Ectodermal cell (in vitro differentiated cells): ENCODE data around the gene RPP38. TPM values are rescaled to one million over a fixed set of nuclear protein-coding genes. Genes with fewer than 3 reads are reported as not detected.

Source experiments
- H3K27ac ChIP-seq: 2 replicates; pipeline ENCODE4 v1.7.0; 2013; ENCODE audit warnings: mild to moderate bottlenecking, low read depth, low read length; ENCODE audit not compliant: insufficient read depth, poor library complexity, severe bottlenecking
- H3K27me3 ChIP-seq: 2 replicates; pipeline ENCODE4 v1.7.0; 2013; ENCODE audit warnings: mild to moderate bottlenecking, low read length; ENCODE audit not compliant: insufficient read depth, control insufficient read depth, poor library complexity, severe bottlenecking
- H3K36me3 ChIP-seq: one replicate; pipeline ENCODE4 v1.7.0; 2013; ENCODE audit warnings: low read length; ENCODE audit not compliant: control insufficient read depth, insufficient read depth
- H3K4me1 ChIP-seq: one replicate; pipeline ENCODE4 v1.7.0; 2013; ENCODE audit warnings: low read length; ENCODE audit not compliant: control insufficient read depth, insufficient read depth
- H3K4me3 ChIP-seq: 2 replicates; pipeline ENCODE4 v1.7.0; 2013; ENCODE audit warnings: low read depth, low read length, control low read depth; ENCODE audit not compliant: insufficient read depth
- H3K9me3 ChIP-seq: 2 replicates; pipeline ENCODE4 v1.7.0; 2013; ENCODE audit warnings: mild to moderate bottlenecking, low read length, moderate library complexity; ENCODE audit not compliant: control insufficient read depth
- WGBS, 2 experiments: methylation state at CpG; one replicate each; pipeline ENCODE4 v1.1.7; 2013; ENCODE audit warnings: missing lambda C conversion rate in 2 of 2; 5-methylcytosine and 5-hydroxymethylcytosine counted together
- polyA plus RNA-seq, 4 experiments: library from polyadenylated mRNA; stranded (reverse); fragments of 50-300 nt; gene quantifications; one replicate each; pipeline ENCODE4 v1.2.3, GENCODE V29; 2013

Gene RPP38, protein sequence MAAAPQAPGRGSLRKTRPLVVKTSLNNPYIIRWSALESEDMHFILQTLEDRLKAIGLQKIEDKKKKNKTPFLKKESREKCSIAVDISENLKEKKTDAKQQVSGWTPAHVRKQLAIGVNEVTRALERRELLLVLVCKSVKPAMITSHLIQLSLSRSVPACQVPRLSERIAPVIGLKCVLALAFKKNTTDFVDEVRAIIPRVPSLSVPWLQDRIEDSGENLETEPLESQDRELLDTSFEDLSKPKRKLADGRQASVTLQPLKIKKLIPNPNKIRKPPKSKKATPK
- polyA plus RNA-seq (2013, experiment 1 of 4), result 24.8 TPM
- 24.6 TPM for polyA plus RNA-seq (2013, experiment 2 of 4)
- polyA plus RNA-seq (2013, experiment 3 of 4), result 25.0 TPM
- 26.3 TPM for polyA plus RNA-seq (2013, experiment 4 of 4)

DNA sequence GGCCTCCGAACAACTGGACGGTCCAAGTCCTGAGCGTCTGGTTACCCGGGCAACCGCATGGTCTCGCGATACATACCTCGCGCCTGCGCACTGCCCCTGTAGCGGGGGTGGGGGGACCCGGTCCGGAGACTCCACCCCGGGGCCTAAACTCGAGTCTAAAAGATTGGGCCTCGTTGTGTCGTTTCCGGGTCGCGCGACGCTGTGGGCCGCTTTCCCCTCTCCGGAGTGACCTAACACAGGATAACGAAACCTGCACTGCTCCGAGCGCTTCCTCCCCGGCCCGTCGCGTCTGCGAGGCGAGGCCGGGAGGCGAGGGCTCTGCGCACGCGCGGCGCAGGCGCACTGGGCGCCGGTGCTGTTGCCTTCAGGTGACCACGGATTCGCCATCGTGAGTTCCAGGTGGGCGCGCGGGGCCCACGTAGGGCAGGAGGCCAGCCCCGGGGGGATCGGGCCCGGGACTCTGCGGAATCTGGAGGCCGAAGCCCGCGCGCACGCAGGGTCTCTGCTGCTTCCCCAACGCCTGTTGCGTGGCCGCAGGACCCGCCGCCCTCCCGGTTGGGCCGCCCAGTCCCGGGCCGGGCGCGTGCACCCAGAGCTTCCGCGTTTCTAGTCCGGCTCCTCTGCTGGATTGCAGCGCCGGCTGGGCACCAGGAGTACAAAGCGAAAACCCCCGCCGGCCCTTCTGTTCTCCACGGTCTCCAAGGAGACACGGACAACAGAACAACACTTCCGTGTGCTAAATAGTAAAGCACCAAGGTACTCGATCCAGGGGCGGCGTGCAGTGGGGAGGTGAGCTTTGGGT, at the start of gene RPP38:
Gene RPP38, plus strand, starts transcription at position 345 of the 802 bp plus-strand sequence. CDS start 5,960 bp downstream, outside the sequence.
- H3K36me3 ChIP-seq, result no peaks in the 10 kb centered on the region
- peak within 1 kb of the TSS; percentile 93 for H3K27ac ChIP-seq
- H3K4me3 ChIP-seq, result peak within 1 kb of the TSS; percentile 78
- H3K27me3 ChIP-seq, result no peaks in the 10 kb centered on the region
- H3K4me1 ChIP-seq, result no peaks in the 10 kb centered on the region
- WGBS, 2 experiments, result 0% methylated on average over 84 of the region's 84 CpGs
- no peaks in the 10 kb centered on the region for H3K9me3 ChIP-seq

DNA sequence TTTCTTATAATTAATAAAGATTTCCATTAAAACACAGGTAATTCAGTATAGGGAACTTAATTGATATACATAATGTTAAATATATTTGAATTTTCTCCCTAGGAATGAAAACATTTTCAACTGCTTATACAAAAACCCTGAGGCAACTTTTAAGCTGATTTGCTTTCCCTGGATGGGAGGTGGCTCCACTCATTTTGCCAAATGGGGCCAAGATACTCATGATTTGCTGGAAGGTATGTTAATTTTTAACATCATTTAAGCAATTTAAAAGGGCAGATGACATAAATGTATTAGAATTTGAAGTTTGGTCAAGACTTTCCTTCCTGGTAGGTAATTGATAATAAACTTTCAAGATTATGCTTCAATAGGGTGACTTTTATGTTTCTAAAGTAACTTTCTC, 47.6 kb upstream of the RPP38 start:
- Histone ChIP-seq H3K4me3 (no peak overlapping the region), H3K27ac (no peak overlapping the region), H3K27me3 (no peaks in the 10 kb centered on the region), H3K36me3 (no peaks in the 10 kb centered on the region), H3K9me3 (no peaks in the 10 kb centered on the region), H3K4me1 (no peaks in the 10 kb centered on the region)

GRCh38 chr10:15052121-15052520, 45.0 kb upstream of the RPP38 start:
- H3K4me1 ChIP-seq, result no peaks in the 10 kb centered on the region
- no peaks in the 10 kb centered on the region for H3K36me3 ChIP-seq
- H3K4me3 ChIP-seq, result no peak overlapping the region
- no peak overlapping the region for H3K27ac ChIP-seq
- 86 to 95% methylated on average over 7 of the region's 7 CpGs for WGBS, 2 experiments
- no peaks in the 10 kb centered on the region for H3K27me3 ChIP-seq
- H3K9me3 ChIP-seq, result no peaks in the 10 kb centered on the region

GRCh38 chr10:15053061-15053460, 44.1 kb upstream of the RPP38 start:
- Histone ChIP-seq H3K36me3 (no peaks in the 10 kb centered on the region), H3K9me3 (no peaks in the 10 kb centered on the region), H3K4me1 (no peaks in the 10 kb centered on the region), H3K27ac (no peak overlapping the region), H3K27me3 (no peaks in the 10 kb centered on the region), H3K4me3 (no peak overlapping the region)
- 91 to 100% methylated on average over 3 of the region's 3 CpGs for WGBS, 2 experiments

DNA sequence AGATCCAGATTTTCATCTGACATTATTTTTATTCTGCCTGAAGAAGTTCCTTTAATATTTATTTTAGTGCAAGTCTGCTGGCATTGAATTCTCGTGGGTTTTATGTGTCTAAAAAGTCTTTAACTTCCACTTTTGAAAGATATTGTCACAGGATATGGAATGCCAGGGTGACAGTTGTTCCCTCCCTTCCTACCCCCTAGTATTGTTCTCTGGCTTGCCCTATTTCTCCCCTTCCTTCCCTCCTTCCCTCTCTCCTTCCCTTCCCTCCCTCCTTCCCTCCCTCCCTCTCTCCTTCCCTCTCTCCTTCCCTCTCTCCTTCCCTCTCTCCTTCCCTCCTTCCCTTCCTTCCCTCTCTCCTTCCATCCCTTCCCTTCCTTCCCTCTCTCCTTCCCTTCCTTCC, 38.5 kb upstream of the RPP38 start:
- 82 to 89% methylated on average over 1 of the region's 1 CpG for WGBS, 2 experiments
- H3K36me3 ChIP-seq, result no peaks in the 10 kb centered on the region
- H3K4me1 ChIP-seq, result no peaks in the 10 kb centered on the region
- H3K27ac ChIP-seq, result no peak overlapping the region
- H3K27me3 ChIP-seq, result no peaks in the 10 kb centered on the region
- no peaks in the 10 kb centered on the region for H3K9me3 ChIP-seq
- no peak overlapping the region for H3K4me3 ChIP-seq

GRCh38 chr10:15059914-15060313, 37.2 kb upstream of the RPP38 start:
- H3K27me3 ChIP-seq, result no peaks in the 10 kb centered on the region
- H3K4me3 ChIP-seq, result no peak overlapping the region
- H3K36me3 ChIP-seq, result no peaks in the 10 kb centered on the region
- H3K9me3 ChIP-seq, result no peaks in the 10 kb centered on the region
- no peak overlapping the region for H3K27ac ChIP-seq
- no peaks in the 10 kb centered on the region for H3K4me1 ChIP-seq
- WGBS, 2 experiments, result 93 to 97% methylated on average over 4 of the region's 4 CpGs

- Histone ChIP-seq H3K27ac (no peak overlapping the region), H3K27me3 (no peaks in the 10 kb centered on the region), H3K4me3 (no peak overlapping the region), H3K4me1 (no peaks in the 10 kb centered on the region), H3K9me3 (no peaks in the 10 kb centered on the region), H3K36me3 (no peaks in the 10 kb centered on the region)
- WGBS, 2 experiments, result 86 to 89% methylated on average over 2 of the region's 2 CpGs
Observed at GRCh38 chr10:15060638-15061037, 36.5 kb upstream of the RPP38 start.

- Histone ChIP-seq H3K4me1 (no peaks in the 10 kb centered on the region), H3K9me3 (peaks cover under 1% of the 10 kb centered on the region), H3K36me3 (no peaks in the 10 kb centered on the region), H3K27me3 (no peaks in the 10 kb centered on the region), H3K27ac (no peak overlapping the region), H3K4me3 (no peak overlapping the region)
- WGBS, 2 experiments, result 94 to 96% methylated on average over 4 to 5 of the region's 5 CpGs
Observed at GRCh38 chr10:15067154-15067553, 30.0 kb upstream of the RPP38 start.

- Histone ChIP-seq H3K27ac (no peak overlapping the region), H3K4me3 (no peak overlapping the region), H3K36me3 (peaks cover 6% of the 10 kb centered on the region), H3K9me3 (peaks cover 2% of the 10 kb centered on the region), H3K4me1 (no peaks in the 10 kb centered on the region), H3K27me3 (no peaks in the 10 kb centered on the region)
- WGBS, 2 experiments, result 92% methylated on average over 3 of the region's 3 CpGs
Observed at GRCh38 chr10:15068802-15069201, 28.4 kb upstream of the RPP38 start.

DNA sequence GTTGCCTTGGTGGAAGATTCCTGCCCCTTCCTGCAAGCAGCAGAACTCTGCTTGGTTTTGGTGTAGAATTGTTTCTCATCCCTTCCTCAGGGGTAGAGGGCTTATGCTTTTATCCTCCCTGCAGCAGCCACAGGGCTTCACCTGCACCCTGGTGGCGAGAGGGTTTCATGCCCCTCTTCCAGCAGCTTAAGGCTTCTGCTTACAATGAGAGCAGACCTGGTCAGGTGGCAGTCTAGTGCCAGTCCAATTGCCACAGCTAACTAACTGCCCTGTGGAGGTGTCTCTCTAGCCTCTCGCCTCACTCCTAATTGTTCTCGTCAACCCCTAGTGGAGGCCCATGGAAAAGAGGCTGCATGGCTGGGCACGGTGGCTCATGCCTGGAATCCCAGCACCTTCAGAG, 27.9 kb upstream of the RPP38 start:
- Histone ChIP-seq H3K9me3 (peaks cover 2% of the 10 kb centered on the region), H3K36me3 (peaks cover 6% of the 10 kb centered on the region), H3K4me3 (no peak overlapping the region), H3K27ac (no peak overlapping the region), H3K27me3 (no peaks in the 10 kb centered on the region), H3K4me1 (no peaks in the 10 kb centered on the region)
- 72 to 79% methylated on average over 4 of the region's 4 CpGs for WGBS, 2 experiments
